WTC11 (cell line): ENCODE data around the gene SYNJ2. TPM values are rescaled to one million over a fixed set of nuclear protein-coding genes. Genes with fewer than 3 reads are reported as not detected.
A peak's percentile ranks its signal among the peaks of the same experiment; 100 is the strongest.

Experiments used
- ATAC-seq: fragments of 200-7000 bp; cut with Tn5 transposase; 2 replicates; pipeline ENCODE4 v1.10.0; 2021; ENCODE audit warnings: mild to moderate bottlenecking, moderate library complexity
- CTCF ChIA-PET: fragments of 300-600 bp; sonication (Branson Sonifier 250); formaldehyde crosslinking; loops from one replicate; lab custom pipeline; 2021; ENCODE audit warnings: antibody characterized with exemption; lab: Charles Lee
- POLR2A ChIA-PET: fragments of 350-600 bp; sonication (Branson Sonifier 250); formaldehyde crosslinking; loops from one replicate; lab custom pipeline; 2021; ENCODE audit warnings: antibody characterized with exemption; lab: Charles Lee
- DNase-seq: peaks from one replicate; pipeline ENCODE4 v3.0.0; 2021; ENCODE audit warnings: low spot score
- H3K27ac Mint-ChIP-seq: 2 replicates; pipeline ENCODE4 v1.8.0; 2021; ENCODE audit warnings: mixed read lengths
- H3K27me3 Mint-ChIP-seq: 2 replicates; pipeline ENCODE4 v1.8.0; 2021; ENCODE audit warnings: low read depth, mild to moderate bottlenecking, moderate library complexity, mixed read lengths
- H3K36me3 Mint-ChIP-seq: 2 replicates; pipeline ENCODE4 v1.8.0; 2021; ENCODE audit warnings: mixed read lengths
- H3K4me1 Mint-ChIP-seq: 2 replicates; pipeline ENCODE4 v1.8.0; 2022; ENCODE audit warnings: mixed read lengths
- H3K4me3 Mint-ChIP-seq: 2 replicates; pipeline ENCODE4 v1.8.0; 2021; ENCODE audit warnings: mild to moderate bottlenecking, moderate library complexity, mixed read lengths
- H3K9me3 Mint-ChIP-seq: 2 replicates; pipeline ENCODE4 v1.8.0; 2021; ENCODE audit warnings: mixed read lengths
- ATF1 ChIP-seq: sonication (generic); formaldehyde crosslinking; IDR thresholded peaks from 2 replicates; pipeline ENCODE4 v1.8.1; 2023; ENCODE audit warnings: mild to moderate bottlenecking, moderate library complexity, missing genetic modification reagents
- CREM ChIP-seq: sonication (generic); formaldehyde crosslinking; IDR thresholded peaks from 2 replicates; pipeline ENCODE4 v1.8.1; 2022; ENCODE audit warnings: mild to moderate bottlenecking, missing genetic modification reagents, moderate library complexity
- GTF2I ChIP-seq: fragments of 250-450 bp; sonication (Bioruptor Pico); conservative IDR thresholded peaks from 2 replicates; pipeline ENCODE4 v1.4.0; 2021; ENCODE audit warnings: mild to moderate bottlenecking
- HMGA2 ChIP-seq: fragments of 250-450 bp; sonication (Bioruptor Pico); IDR thresholded peaks from 2 replicates; pipeline ENCODE4 v1.4.0; 2021; ENCODE audit warnings: mild to moderate bottlenecking, moderate library complexity
- JUN ChIP-seq: sonication (generic); formaldehyde crosslinking; IDR thresholded peaks from 2 replicates; pipeline ENCODE4 v1.8.0; 2023; ENCODE audit warnings: mild to moderate bottlenecking, missing genetic modification reagents
- KAT7 ChIP-seq: sonication (generic); formaldehyde crosslinking; IDR thresholded peaks from 2 replicates; pipeline ENCODE4 v1.8.1; 2023; ENCODE audit warnings: missing genetic modification reagents, mild to moderate bottlenecking, borderline replicate concordance
- NFE2L1 ChIP-seq: sonication (generic); formaldehyde crosslinking; IDR thresholded peaks from 2 replicates; pipeline ENCODE4 v1.8.1; 2023; ENCODE audit warnings: missing genetic modification reagents
- NR1H2 ChIP-seq: sonication (generic); formaldehyde crosslinking; IDR thresholded peaks from 2 replicates; pipeline ENCODE4 v1.9.0; 2021; ENCODE audit warnings: mild to moderate bottlenecking, moderate library complexity, missing genetic modification reagents
- RELA ChIP-seq: sonication (generic); formaldehyde crosslinking; IDR thresholded peaks from 2 replicates; pipeline ENCODE4 v1.8.1; 2022; ENCODE audit warnings: missing genetic modification reagents, mild to moderate bottlenecking, borderline replicate concordance
- SP1 ChIP-seq: sonication (generic); formaldehyde crosslinking; conservative IDR thresholded peaks from 2 replicates; pipeline ENCODE4 v1.8.1; 2022; ENCODE audit warnings: missing genetic modification reagents
- TCF7 ChIP-seq: sonication (generic); formaldehyde crosslinking; IDR thresholded peaks from 2 replicates; pipeline ENCODE4 v1.8.0; 2022; ENCODE audit warnings: mild to moderate bottlenecking, low read depth, missing genetic modification reagents, moderate library complexity
- TEAD4 ChIP-seq: sonication (generic); formaldehyde crosslinking; IDR thresholded peaks from 2 replicates; pipeline ENCODE4 v1.8.0; 2022; ENCODE audit warnings: mild to moderate bottlenecking, missing genetic modification reagents
- TP53 ChIP-seq: sonication (generic); formaldehyde crosslinking; IDR thresholded peaks from 2 replicates; pipeline ENCODE4 v1.8.1; 2023; ENCODE audit warnings: mild to moderate bottlenecking, missing genetic modification reagents
- ZBTB21 ChIP-seq: sonication (generic); formaldehyde crosslinking; IDR thresholded peaks from 2 replicates; pipeline ENCODE4 v1.8.1; 2023; ENCODE audit warnings: mild to moderate bottlenecking, missing genetic modification reagents, borderline replicate concordance
- ZNF232 ChIP-seq: sonication (generic); formaldehyde crosslinking; IDR thresholded peaks from 2 replicates; pipeline ENCODE4 v1.8.0; 2022; ENCODE audit warnings: mild to moderate bottlenecking, missing genetic modification reagents
- ZNF263 ChIP-seq: sonication (generic); formaldehyde crosslinking; IDR thresholded peaks from 2 replicates; pipeline ENCODE4 v1.8.1; 2022; ENCODE audit warnings: low read depth, mild to moderate bottlenecking, moderate library complexity, missing genetic modification reagents
- ZNF416 ChIP-seq: fragments of 250-450 bp; sonication (Bioruptor Pico); IDR thresholded peaks from 2 replicates; pipeline ENCODE4 v1.9.0; 2021; ENCODE audit warnings: mild to moderate bottlenecking, inconsistent platforms
- total RNA-seq: library from RNA; stranded (reverse); gene quantifications from 3 replicates; pipeline ENCODE4 v1.2.3, GENCODE V29; 2021
- TF ChIP-seq, protein P1 (sequence below): sonication (generic); formaldehyde crosslinking; IDR thresholded peaks from 2 replicates; pipeline ENCODE4 v1.8.1; 2023; ENCODE audit warnings: mild to moderate bottlenecking, missing genetic modification reagents, moderate library complexity
- TF ChIP-seq, protein P2 (sequence below): sonication (generic); formaldehyde crosslinking; IDR thresholded peaks from 2 replicates; pipeline ENCODE4 v1.8.1; 2022; ENCODE audit warnings: mild to moderate bottlenecking, missing genetic modification reagents, moderate library complexity, borderline replicate concordance
- TF ChIP-seq, protein P3 (sequence below): fragments of 250-450 bp; sonication (Bioruptor Pico); IDR thresholded peaks from 2 replicates; pipeline ENCODE4 v1.9.0; 2021; ENCODE audit warnings: moderate library complexity, mild to moderate bottlenecking, inconsistent platforms, borderline replicate concordance
- TF ChIP-seq, protein P4 (sequence below): sonication (generic); formaldehyde crosslinking; IDR thresholded peaks from 2 replicates; pipeline ENCODE4 v1.8.1; 2023; ENCODE audit warnings: mild to moderate bottlenecking, missing genetic modification reagents, moderate library complexity
- TF ChIP-seq, protein P5 (sequence below): sonication (generic); formaldehyde crosslinking; IDR thresholded peaks from 2 replicates; pipeline ENCODE4 v1.8.0; 2023; ENCODE audit warnings: mild to moderate bottlenecking, missing genetic modification reagents
- TF ChIP-seq, protein P6 (sequence below): sonication (generic); formaldehyde crosslinking; IDR thresholded peaks from 2 replicates; pipeline ENCODE4 v1.8.0; 2022; ENCODE audit warnings: mild to moderate bottlenecking, missing genetic modification reagents

Gene SYNJ2
- total RNA-seq, 1 experiment from 2014 or later: 15.3 TPM

DNA sequence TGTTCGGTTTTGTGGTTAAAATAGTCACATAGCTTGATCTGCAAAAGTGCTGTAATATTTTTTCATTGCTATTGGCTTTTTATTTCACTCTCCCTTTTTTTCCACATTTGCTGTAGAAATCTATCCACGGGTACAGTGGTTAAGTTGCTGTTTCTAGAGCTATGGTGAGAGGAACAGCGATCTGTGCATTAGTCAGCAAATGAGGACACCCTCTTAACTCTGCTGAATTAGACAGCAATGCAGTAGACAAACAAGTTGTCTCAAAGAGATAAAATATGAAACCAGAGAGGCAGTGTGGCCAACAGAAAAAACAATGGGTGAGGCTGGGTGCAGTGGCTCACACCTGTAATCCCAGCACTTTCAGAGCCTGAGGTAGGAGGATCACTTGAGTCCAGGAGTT, 17.6 kb upstream of the SYNJ2 start (continued):
- TF ChIP-seq, protein P1, sequence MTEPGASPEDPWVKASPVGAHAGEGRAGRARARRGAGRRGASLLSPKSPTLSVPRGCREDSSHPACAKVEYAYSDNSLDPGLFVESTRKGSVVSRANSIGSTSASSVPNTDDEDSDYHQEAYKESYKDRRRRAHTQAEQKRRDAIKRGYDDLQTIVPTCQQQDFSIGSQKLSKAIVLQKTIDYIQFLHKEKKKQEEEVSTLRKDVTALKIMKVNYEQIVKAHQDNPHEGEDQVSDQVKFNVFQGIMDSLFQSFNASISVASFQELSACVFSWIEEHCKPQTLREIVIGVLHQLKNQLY (CRISPR knock-in tag): no peak
- no peak for TF ChIP-seq NFE2L1 (CRISPR knock-in tag)
- TF ChIP-seq, protein P2, sequence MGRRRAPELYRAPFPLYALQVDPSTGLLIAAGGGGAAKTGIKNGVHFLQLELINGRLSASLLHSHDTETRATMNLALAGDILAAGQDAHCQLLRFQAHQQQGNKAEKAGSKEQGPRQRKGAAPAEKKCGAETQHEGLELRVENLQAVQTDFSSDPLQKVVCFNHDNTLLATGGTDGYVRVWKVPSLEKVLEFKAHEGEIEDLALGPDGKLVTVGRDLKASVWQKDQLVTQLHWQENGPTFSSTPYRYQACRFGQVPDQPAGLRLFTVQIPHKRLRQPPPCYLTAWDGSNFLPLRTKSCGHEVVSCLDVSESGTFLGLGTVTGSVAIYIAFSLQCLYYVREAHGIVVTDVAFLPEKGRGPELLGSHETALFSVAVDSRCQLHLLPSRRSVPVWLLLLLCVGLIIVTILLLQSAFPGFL: no peak
- TF ChIP-seq, protein P3, sequence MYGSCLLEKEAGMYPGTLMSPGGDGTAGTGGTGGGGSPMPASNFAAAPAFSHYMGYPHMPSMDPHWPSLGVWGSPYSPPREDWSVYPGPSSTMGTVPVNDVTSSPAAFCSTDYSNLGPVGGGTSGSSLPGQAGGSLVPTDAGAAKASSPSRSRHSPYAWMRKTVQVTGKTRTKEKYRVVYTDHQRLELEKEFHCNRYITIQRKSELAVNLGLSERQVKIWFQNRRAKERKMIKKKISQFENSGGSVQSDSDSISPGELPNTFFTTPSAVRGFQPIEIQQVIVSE: no peak
- TF ChIP-seq JUN (CRISPR knock-in tag): no peak
- no peak for TF ChIP-seq ZNF232 (CRISPR knock-in tag)
- TF ChIP-seq, protein P4, sequence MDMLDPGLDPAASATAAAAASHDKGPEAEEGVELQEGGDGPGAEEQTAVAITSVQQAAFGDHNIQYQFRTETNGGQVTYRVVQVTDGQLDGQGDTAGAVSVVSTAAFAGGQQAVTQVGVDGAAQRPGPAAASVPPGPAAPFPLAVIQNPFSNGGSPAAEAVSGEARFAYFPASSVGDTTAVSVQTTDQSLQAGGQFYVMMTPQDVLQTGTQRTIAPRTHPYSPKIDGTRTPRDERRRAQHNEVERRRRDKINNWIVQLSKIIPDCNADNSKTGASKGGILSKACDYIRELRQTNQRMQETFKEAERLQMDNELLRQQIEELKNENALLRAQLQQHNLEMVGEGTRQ (CRISPR knock-in tag): no peak
- no peak for TF ChIP-seq SP1 (CRISPR knock-in tag)
- TF ChIP-seq ATF1 (CRISPR knock-in tag): no peak
- no peak for TF ChIP-seq TCF7 (CRISPR knock-in tag)
- TF ChIP-seq, protein P5, sequence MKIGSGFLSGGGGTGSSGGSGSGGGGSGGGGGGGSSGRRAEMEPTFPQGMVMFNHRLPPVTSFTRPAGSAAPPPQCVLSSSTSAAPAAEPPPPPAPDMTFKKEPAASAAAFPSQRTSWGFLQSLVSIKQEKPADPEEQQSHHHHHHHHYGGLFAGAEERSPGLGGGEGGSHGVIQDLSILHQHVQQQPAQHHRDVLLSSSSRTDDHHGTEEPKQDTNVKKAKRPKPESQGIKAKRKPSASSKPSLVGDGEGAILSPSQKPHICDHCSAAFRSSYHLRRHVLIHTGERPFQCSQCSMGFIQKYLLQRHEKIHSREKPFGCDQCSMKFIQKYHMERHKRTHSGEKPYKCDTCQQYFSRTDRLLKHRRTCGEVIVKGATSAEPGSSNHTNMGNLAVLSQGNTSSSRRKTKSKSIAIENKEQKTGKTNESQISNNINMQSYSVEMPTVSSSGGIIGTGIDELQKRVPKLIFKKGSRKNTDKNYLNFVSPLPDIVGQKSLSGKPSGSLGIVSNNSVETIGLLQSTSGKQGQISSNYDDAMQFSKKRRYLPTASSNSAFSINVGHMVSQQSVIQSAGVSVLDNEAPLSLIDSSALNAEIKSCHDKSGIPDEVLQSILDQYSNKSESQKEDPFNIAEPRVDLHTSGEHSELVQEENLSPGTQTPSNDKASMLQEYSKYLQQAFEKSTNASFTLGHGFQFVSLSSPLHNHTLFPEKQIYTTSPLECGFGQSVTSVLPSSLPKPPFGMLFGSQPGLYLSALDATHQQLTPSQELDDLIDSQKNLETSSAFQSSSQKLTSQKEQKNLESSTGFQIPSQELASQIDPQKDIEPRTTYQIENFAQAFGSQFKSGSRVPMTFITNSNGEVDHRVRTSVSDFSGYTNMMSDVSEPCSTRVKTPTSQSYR (CRISPR knock-in tag): no peak
- TF ChIP-seq HMGA2 (CRISPR knock-in tag): no peak
- TF ChIP-seq KAT7 (CRISPR knock-in tag): no peak

DNA sequence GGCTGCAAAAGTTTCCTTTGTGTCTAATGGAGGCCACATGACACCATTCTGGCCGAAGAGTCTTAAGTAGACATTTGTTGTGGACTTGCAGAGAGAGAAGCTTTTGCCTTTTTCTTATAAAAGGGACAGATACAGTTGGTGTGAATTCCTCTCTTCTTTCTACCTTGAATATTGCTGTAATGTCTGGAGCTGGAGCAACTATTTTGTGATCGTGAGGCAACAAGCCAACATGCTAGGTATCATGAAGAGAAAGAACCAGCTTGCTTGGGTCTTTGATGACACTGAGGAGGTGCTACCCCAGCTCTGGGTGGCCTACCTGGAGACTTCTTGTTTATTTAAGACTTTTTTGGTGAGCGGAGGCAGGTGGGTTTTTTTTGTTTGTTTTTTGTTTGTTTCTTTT, 16.3 kb upstream of the SYNJ2 start:
- no peaks in the 10 kb centered on the region for H3K27me3 Mint-ChIP-seq
- no peak for DNase-seq
- TF ChIP-seq GTF2I (peak; percentile 84), KAT7 (CRISPR knock-in tag) (no peak)
- TF ChIP-seq, all 79 proteins: peak for 1
- peaks cover 3% of the 10 kb centered on the region; the same call in 1 of the 2 replicates for H3K9me3 Mint-ChIP-seq
- H3K4me1 Mint-ChIP-seq: peaks cover 36% of the 10 kb centered on the region
- CTCF ChIA-PET: no interaction called here
- peaks cover 2% of the 10 kb centered on the region; the same call in 1 of the 2 replicates for H3K36me3 Mint-ChIP-seq
- ATAC-seq: no peak
- H3K4me3 Mint-ChIP-seq: no peak overlapping the region
- no peak overlapping the region for H3K27ac Mint-ChIP-seq
- POLR2A ChIA-PET: no interaction called here

DNA sequence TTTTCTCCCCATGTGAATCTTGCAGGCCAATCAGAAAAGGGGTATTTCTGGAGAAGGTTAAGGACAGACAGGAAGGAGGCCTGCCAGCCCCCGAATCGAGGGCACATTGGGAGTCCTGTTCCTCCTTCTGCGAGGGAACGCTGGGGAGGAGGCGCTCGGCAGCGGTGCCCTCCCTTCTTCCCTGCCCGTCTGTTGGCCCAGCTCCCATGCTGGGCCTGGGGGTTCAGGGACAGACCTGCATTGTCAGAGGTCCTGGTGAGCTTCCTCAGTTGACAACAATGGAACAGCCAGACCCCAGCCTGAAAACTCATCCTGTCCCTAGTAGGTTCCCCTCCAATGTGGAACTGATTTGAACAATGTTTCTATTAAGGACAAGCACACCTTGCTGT, 15.1 kb upstream of the SYNJ2 start:
- H3K27me3 Mint-ChIP-seq: no peaks in the 10 kb centered on the region
- no peak overlapping the region; the same call in 1 of the 2 replicates for H3K27ac Mint-ChIP-seq
- H3K4me3 Mint-ChIP-seq: no peak overlapping the region
- no peaks in the 10 kb centered on the region for H3K36me3 Mint-ChIP-seq
- peaks cover 28% of the 10 kb centered on the region for H3K4me1 Mint-ChIP-seq
- H3K9me3 Mint-ChIP-seq: peaks cover 3% of the 10 kb centered on the region; the same call in 1 of the 2 replicates
- DNase-seq (no peak), ATAC-seq (no peak)
- ChIA-PET POLR2A (no interaction called here), CTCF (interaction anchor here (1.3 kb wide), 1 partner anchor 59 kb away, joined by 4 read pairs; no protein-coding TSS in a partner anchor)
- no peak for TF ChIP-seq RELA
- TF ChIP-seq CREM (CRISPR knock-in tag): no peak
- TF ChIP-seq ZNF416 (CRISPR knock-in tag): no peak
- TF ChIP-seq, protein P3: no peak
- no peak for TF ChIP-seq TEAD4
- TF ChIP-seq SP1 (CRISPR knock-in tag): no peak
- no peak for TF ChIP-seq ZBTB21 (CRISPR knock-in tag)
- no peak for TF ChIP-seq TP53 (CRISPR knock-in tag)
- no peak for TF ChIP-seq ZNF263 (CRISPR knock-in tag)
- TF ChIP-seq, protein P6, sequence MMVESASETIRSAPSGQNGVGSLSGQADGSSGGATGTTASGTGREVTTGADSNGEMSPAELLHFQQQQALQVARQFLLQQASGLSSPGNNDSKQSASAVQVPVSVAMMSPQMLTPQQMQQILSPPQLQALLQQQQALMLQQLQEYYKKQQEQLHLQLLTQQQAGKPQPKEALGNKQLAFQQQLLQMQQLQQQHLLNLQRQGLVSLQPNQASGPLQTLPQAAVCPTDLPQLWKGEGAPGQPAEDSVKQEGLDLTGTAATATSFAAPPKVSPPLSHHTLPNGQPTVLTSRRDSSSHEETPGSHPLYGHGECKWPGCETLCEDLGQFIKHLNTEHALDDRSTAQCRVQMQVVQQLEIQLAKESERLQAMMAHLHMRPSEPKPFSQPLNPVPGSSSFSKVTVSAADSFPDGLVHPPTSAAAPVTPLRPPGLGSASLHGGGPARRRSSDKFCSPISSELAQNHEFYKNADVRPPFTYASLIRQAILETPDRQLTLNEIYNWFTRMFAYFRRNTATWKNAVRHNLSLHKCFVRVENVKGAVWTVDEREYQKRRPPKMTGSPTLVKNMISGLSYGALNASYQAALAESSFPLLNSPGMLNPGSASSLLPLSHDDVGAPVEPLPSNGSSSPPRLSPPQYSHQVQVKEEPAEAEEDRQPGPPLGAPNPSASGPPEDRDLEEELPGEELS (CRISPR knock-in tag): no peak
- no peak for TF ChIP-seq NR1H2 (CRISPR knock-in tag)
